Tibial nerve (tissue), 4 donors: ENCODE data around the gene CDK18. TPM values are rescaled to one million over a fixed set of nuclear protein-coding genes. Genes with fewer than 3 reads are reported as not detected.

ENCODE experiments used
- DNase-seq, 2 donors: peaks; one replicate each; pipeline ENCODE4 v3.0.0-alpha.2; 2019; ENCODE audit warnings: low spot score in 2 of 2
- H3K27ac ChIP-seq, 4 donors: fragments of 200-600 bp; sonication (generic) in 3 of 4; one replicate each; pipeline ENCODE4 v1.5.1; 2017 to 2019; ENCODE audit warnings: mild to moderate bottlenecking in 1 of 4
- H3K27me3 ChIP-seq, 2 donors: fragments of 200-600 bp; sonication (generic) in 1 of 2; one replicate each; pipeline versions ENCODE4 v1.5.1 to v1.6.0; 2017 to 2019
- H3K36me3 ChIP-seq, 3 donors: fragments of 200-600 bp; sonication (generic); one replicate each; pipeline ENCODE4 v1.5.1; 2018 to 2019
- H3K4me1 ChIP-seq, 4 donors: fragments of 200-600 bp; sonication (generic) in 3 of 4; one replicate each; pipeline ENCODE4 v1.5.1; 2017 to 2019
- H3K4me3 ChIP-seq, 4 donors: fragments of 200-600 bp; sonication (generic) in 3 of 4; one replicate each; pipeline ENCODE4 v1.5.1; 2017 to 2019; ENCODE audit warnings: mild to moderate bottlenecking in 1 of 4, moderate library complexity in 1 of 4
- H3K9me3 ChIP-seq, 4 donors: fragments of 200-600 bp; sonication (generic) in 3 of 4; one replicate each; pipeline ENCODE4 v1.5.1; 2017 to 2019
- CTCF ChIP-seq, 5 experiments: fragments of 200-600 bp in 3 of 5; fragments of 450-650 bp in 2 of 5; sonication (generic) in 3 of 5; IDR thresholded peaks; one replicate each; pipeline ENCODE4 v1.5.1; 2016 to 2019; ENCODE audit warnings: antibody characterized with exemption in 5 of 5, mild to moderate bottlenecking in 3 of 5, moderate library complexity in 2 of 5
- EP300 ChIP-seq, 2 donors: sonication (generic); formaldehyde crosslinking; IDR thresholded peaks; one replicate each; pipeline ENCODE4 v1.6.1; 2017; ENCODE audit warnings: antibody characterized with exemption in 2 of 2, mild to moderate bottlenecking in 1 of 2
- POLR2A ChIP-seq, 2 donors: fragments of 450-650 bp; IDR thresholded peaks; one replicate each; pipeline ENCODE4 v1.6.1; 2017; ENCODE audit warnings: antibody characterized with exemption in 2 of 2, mild to moderate bottlenecking in 2 of 2, moderate library complexity in 2 of 2
- WGBS, 2 donors: methylation state at CpG; one replicate each; pipeline ENCODE4 v1.1.5; 2018; 5-methylcytosine and 5-hydroxymethylcytosine counted together
- total RNA-seq, 4 donors: library from RNA; depleted of rRNA; stranded (reverse); fragments of >200 nt; gene quantifications; one replicate each; pipeline ENCODE4 v1.1.0, GENCODE V29; 2016

Gene CDK18
- total RNA-seq, 4 donors from 2014 or later, result 5.1 to 14.1 (median 7.5) TPM

GRCh38 chr1:205499789-205500188 lies 4.7 kb upstream of the CDK18 start:
- no peak overlapping the region for H3K4me3 ChIP-seq
- no peaks in the 10 kb centered on the region for H3K9me3 ChIP-seq
- TF ChIP-seq EP300 (IDR thresholded peaks at IDR 0.05), result no peak
- no peak for TF ChIP-seq CTCF (IDR thresholded peaks at IDR 0.05)
- no peak for TF ChIP-seq POLR2A (IDR thresholded peaks at IDR 0.05)
- no peaks in the 10 kb centered on the region for H3K36me3 ChIP-seq
- H3K27me3 ChIP-seq, result no peaks in the 10 kb centered on the region
- WGBS, 2 donors, result 60 to 92% methylated on average over 3 of the region's 3 CpGs
- peaks cover 0 to 28% (median 2%) of the 10 kb centered on the region in 4 donors for H3K4me1 ChIP-seq
- no peak overlapping the region for H3K27ac ChIP-seq
- DNase-seq, result no peak

GRCh38 chr1:205500240-205501233 lies 3.9 kb upstream of the CDK18 start:
- WGBS, 2 donors, result 35 to 43% methylated on average over 9 of the region's 9 CpGs
- Histone ChIP-seq H3K27me3 (no peaks in the 10 kb centered on the region), H3K9me3 (no peaks in the 10 kb centered on the region), H3K4me1 (peaks cover 0 to 35% (median 7%) of the 10 kb centered on the region in 4 donors), H3K4me3 (no peak overlapping the region), H3K27ac (peak overlapping the region in 1 of 4 donors; percentile 12), H3K36me3 (no peaks in the 10 kb centered on the region)
- TF ChIP-seq EP300 (IDR thresholded peaks at IDR 0.05) (no peak), CTCF (IDR thresholded peaks at IDR 0.05) (no peak), POLR2A (IDR thresholded peaks at IDR 0.05) (no peak)
- no peak for DNase-seq

- DNase-seq, result no peak
- Histone ChIP-seq H3K9me3 (no peaks in the 10 kb centered on the region), H3K27ac (no peak overlapping the region), H3K4me1 (peaks cover 0 to 41% (median 9%) of the 10 kb centered on the region in 4 donors), H3K27me3 (no peaks in the 10 kb centered on the region), H3K36me3 (no peaks in the 10 kb centered on the region), H3K4me3 (no peak overlapping the region)
- 89 to 93% methylated on average over 3 of the region's 3 CpGs for WGBS, 2 donors
- TF ChIP-seq EP300 (IDR thresholded peaks at IDR 0.05), result no peak
- no peak for TF ChIP-seq POLR2A (IDR thresholded peaks at IDR 0.05)
- no peak for TF ChIP-seq CTCF (IDR thresholded peaks at IDR 0.05)
Measured at GRCh38 chr1:205502111-205502810, 2.2 kb upstream of the CDK18 start.

- Histone ChIP-seq H3K4me3 (no peak overlapping the region), H3K27me3 (no peaks in the 10 kb centered on the region), H3K27ac (no peak overlapping the region), H3K4me1 (peaks cover 0 to 41% (median 9%) of the 10 kb centered on the region in 4 donors), H3K36me3 (no peaks in the 10 kb centered on the region), H3K9me3 (no peaks in the 10 kb centered on the region)
- TF ChIP-seq POLR2A (IDR thresholded peaks at IDR 0.05) (no peak), EP300 (IDR thresholded peaks at IDR 0.05) (no peak), CTCF (IDR thresholded peaks at IDR 0.05) (no peak)
- WGBS, 2 donors, result 77 to 96% methylated on average over 3 of the region's 3 CpGs
- no peak for DNase-seq
Measured at GRCh38 chr1:205502992-205503391, 1.5 kb upstream of the CDK18 start.
